Measurements from ENCODE around the gene UCHL5. TPM values are rescaled to one million over a fixed set of nuclear protein-coding genes. Genes with fewer than 3 reads are reported as not detected.

Gene UCHL5
- total RNA-seq, 2 experiments from 2014 or later: 44.0 to 48.7 TPM

DNA sequence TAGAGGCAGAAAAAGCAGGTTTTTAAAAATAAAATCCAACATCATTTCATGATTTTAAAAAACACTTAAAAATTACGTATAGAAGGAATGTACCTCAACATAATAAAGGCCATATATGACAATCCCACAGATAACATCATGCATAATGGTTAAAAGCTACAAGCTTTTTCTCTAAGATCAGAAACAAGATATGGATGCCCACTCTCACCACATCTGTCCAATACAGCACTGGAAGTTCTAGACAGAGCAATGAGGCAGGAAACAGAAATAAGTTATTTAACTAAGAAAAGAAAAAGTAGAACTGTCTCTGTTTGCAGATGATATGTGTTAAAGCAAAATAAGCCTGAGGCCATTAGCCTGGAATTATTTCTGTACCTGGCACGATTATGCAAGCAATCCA lies 96.3 kb downstream of the UCHL5 start:
- Mint-ChIP-seq H3K27ac (no peak overlapping the region), H3K4me1 (peaks cover 2% of the 10 kb centered on the region), H3K36me3 (peaks cover 1% of the 10 kb centered on the region), H3K4me3 (no peak overlapping the region), H3K27me3 (no peaks in the 10 kb centered on the region), H3K9me3 (peaks cover 1% of the 10 kb centered on the region)
- POLR2A ChIA-PET: no interaction called here
- no peak for DNase-seq
- no peak for ATAC-seq (ENCODE audit: low read depth)

Other genes with a start within 250 kb of the UCHL5 start
- 10 to 100 TPM; 59.2 to 65.3 TPM for gene RO60, start 252 bp upstream of the UCHL5 start, total RNA-seq
- 10 to 100 TPM; 18.0 to 18.3 TPM for gene GLRX2, start 46.1 kb upstream of the UCHL5 start, total RNA-seq
- 10 to 100 TPM; 50.8 to 55.2 TPM for gene CDC73, start 62.7 kb upstream of the UCHL5 start, total RNA-seq
- 1 to 10 TPM; 6.0 to 7.1 TPM for gene B3GALT2, start 127.3 kb upstream of the UCHL5 start, total RNA-seq

Data from activated naive CD8-positive, alpha-beta T cell treated with anti-CD3 and anti-CD28 coated beads, Interleukin-2, amount 10 ng/mL, durations not matched to agents 7 days and 5 days (primary cell).